Neutrophil (primary cell): Measurements from ENCODE around the gene HS3ST2.

Source experiments
- H3K27ac ChIP-seq: fragments of 200-600 bp; sonication (generic); 2 replicates; pipeline ENCODE4 v1.5.1; 2016; ENCODE audit warnings: mild to moderate bottlenecking, moderate library complexity
- H3K27me3 ChIP-seq: fragments of 200-600 bp; sonication (generic); 2 replicates; pipeline ENCODE4 v1.6.0; 2016; ENCODE audit warnings: mild to moderate bottlenecking
- H3K36me3 ChIP-seq: fragments of 200-600 bp; sonication (generic); 2 replicates; pipeline ENCODE4 v1.5.1; 2017
- H3K4me1 ChIP-seq, 2 experiments: fragments of 200-600 bp in 1 of 2; sonication (generic) in 1 of 2; 1 replicate in 1 of 2; 2 replicates in 1 of 2; pipeline versions ENCODE4 v1.5.1 to v1.6.1; 2013 to 2016; ENCODE audit warnings: low read depth in 1 of 2, low read length in 1 of 2, mild to moderate bottlenecking in 1 of 2, moderate library complexity in 1 of 2; ENCODE audit not compliant: control insufficient read depth in 1 of 2, insufficient read depth in 1 of 2
- H3K4me3 ChIP-seq, 2 experiments: fragments of 200-600 bp in 1 of 2; sonication (generic) in 1 of 2; 1 replicate in 1 of 2; 2 replicates in 1 of 2; pipeline ENCODE4 v1.5.1; 2013 to 2016; ENCODE audit warnings: low read depth in 1 of 2, low read length in 1 of 2, mild to moderate bottlenecking in 1 of 2, moderate library complexity in 1 of 2
- H3K9me3 ChIP-seq: fragments of 200-600 bp; sonication (generic); 2 replicates; pipeline ENCODE4 v1.5.1; 2016
- TF ChIP-seq, protein P1 (sequence below): fragments of 200-600 bp; sonication (generic); IDR thresholded peaks from 2 replicates; pipeline ENCODE4 v1.5.1; 2016; ENCODE audit warnings: antibody characterized with exemption

HS3ST2 gene

DNA sequence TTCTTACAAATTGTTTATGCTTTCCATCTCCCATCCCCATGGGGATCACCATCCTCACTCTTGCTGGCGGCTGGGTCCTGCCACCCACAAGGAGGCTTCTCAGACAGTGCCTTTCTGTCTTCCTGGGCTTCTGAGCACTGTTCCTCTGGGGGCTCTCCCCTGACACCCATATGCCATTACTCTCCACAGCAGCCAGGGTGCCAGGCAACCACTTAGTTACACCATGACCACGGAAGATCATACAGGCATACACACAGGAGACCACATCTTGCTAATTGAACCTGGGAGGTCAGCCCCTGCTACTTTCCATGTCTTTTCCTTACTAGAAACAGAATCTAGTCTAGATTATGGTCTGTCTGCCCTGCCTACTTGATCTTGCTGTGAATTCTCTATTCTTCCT, 27.7 kb upstream of the HS3ST2 start:
- Histone ChIP-seq H3K4me1 (peaks cover 19 to 35% of the 10 kb centered on the region in 2 experiments), H3K4me3 (no peak overlapping the region), H3K9me3 (no peaks in the 10 kb centered on the region), H3K27me3 (no peaks in the 10 kb centered on the region), H3K27ac (no peak overlapping the region), H3K36me3 (no peaks in the 10 kb centered on the region)
- TF ChIP-seq, protein P1, sequence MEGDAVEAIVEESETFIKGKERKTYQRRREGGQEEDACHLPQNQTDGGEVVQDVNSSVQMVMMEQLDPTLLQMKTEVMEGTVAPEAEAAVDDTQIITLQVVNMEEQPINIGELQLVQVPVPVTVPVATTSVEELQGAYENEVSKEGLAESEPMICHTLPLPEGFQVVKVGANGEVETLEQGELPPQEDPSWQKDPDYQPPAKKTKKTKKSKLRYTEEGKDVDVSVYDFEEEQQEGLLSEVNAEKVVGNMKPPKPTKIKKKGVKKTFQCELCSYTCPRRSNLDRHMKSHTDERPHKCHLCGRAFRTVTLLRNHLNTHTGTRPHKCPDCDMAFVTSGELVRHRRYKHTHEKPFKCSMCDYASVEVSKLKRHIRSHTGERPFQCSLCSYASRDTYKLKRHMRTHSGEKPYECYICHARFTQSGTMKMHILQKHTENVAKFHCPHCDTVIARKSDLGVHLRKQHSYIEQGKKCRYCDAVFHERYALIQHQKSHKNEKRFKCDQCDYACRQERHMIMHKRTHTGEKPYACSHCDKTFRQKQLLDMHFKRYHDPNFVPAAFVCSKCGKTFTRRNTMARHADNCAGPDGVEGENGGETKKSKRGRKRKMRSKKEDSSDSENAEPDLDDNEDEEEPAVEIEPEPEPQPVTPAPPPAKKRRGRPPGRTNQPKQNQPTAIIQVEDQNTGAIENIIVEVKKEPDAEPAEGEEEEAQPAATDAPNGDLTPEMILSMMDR = no peak

DNA sequence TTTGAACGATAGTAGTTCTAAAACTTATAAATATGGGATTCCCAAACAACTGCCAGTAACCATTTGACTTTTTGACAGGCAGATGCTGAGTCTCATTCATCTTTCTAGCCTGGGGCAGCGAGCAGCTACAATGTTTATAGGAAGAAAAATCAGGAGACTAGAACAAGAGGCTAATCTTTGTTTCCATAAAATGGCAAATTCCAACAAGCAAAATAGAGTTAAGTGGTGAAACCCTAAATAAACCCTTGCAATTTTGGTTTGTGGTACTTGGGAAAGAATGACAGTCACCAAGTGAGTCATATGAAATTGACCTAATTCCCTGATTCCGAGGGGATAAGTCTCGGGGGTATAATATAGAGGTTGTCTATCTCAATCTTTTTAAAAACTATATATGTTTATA, 27.3 kb upstream of the HS3ST2 start:
- H3K4me3 ChIP-seq = no peak overlapping the region
- H3K27ac ChIP-seq = no peak overlapping the region
- no peaks in the 10 kb centered on the region for H3K27me3 ChIP-seq
- H3K36me3 ChIP-seq = no peaks in the 10 kb centered on the region
- no peaks in the 10 kb centered on the region for H3K9me3 ChIP-seq
- H3K4me1 ChIP-seq = peaks cover 19 to 35% of the 10 kb centered on the region in 2 experiments
- TF ChIP-seq, protein P1 = no peak

GRCh38 chr16:22787466-22788192, 26.3 kb upstream of the HS3ST2 start:
- Histone ChIP-seq H3K4me1 (peaks cover 19 to 35% of the 10 kb centered on the region in 2 experiments), H3K4me3 (no peak overlapping the region), H3K27me3 (no peaks in the 10 kb centered on the region), H3K27ac (no peak overlapping the region), H3K36me3 (no peaks in the 10 kb centered on the region), H3K9me3 (no peaks in the 10 kb centered on the region)
- TF ChIP-seq, protein P1 = no peak

DNA sequence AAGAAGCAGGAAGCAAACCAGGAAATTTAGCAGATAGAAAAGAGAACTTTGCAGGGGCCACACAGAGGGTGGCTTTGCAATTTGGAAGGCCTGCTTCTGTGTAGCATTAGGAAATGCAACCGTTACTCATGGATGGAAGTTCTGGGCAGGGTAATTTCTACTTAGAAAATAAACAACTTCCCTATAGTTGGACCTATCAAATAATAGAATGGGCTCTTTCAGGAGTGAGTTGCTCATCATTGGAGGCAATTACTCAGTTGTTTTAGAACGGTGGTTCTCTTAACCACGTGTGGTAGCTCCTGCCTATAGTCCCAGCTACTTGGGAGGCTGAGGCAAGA, 25.8 kb upstream of the HS3ST2 start:
- Histone ChIP-seq H3K27me3 (no peaks in the 10 kb centered on the region), H3K4me1 (peaks cover 19 to 35% of the 10 kb centered on the region in 2 experiments), H3K9me3 (no peaks in the 10 kb centered on the region), H3K4me3 (no peak overlapping the region), H3K36me3 (no peaks in the 10 kb centered on the region), H3K27ac (no peak overlapping the region)
- TF ChIP-seq, protein P1 = no peak

- Histone ChIP-seq H3K36me3 (no peaks in the 10 kb centered on the region), H3K27ac (no peak overlapping the region), H3K4me1 (peaks cover 19 to 28% of the 10 kb centered on the region in 2 experiments), H3K9me3 (peaks cover 4% of the 10 kb centered on the region), H3K4me3 (no peak overlapping the region), H3K27me3 (no peaks in the 10 kb centered on the region)
- TF ChIP-seq, protein P1 = no peak
Measured at GRCh38 chr16:22789281-22789945, 24.5 kb upstream of the HS3ST2 start.
